Activated CD8-positive, alpha-beta T cell treated with anti-CD3 and anti-CD28 coated beads for 36 hours (primary cell): Measurements from ENCODE around the gene SBF2. TPM values are rescaled to one million over a fixed set of nuclear protein-coding genes. Genes with fewer than 3 reads are reported as not detected.

Source experiments
- ATAC-seq: fragments of 200-7000 bp; cut with Tn5 transposase; one replicate; pipeline ENCODE4 v1.10.0; 2021; ENCODE audit warnings: mild to moderate bottlenecking, moderate library complexity
- CTCF ChIA-PET: fragments of 350-600 bp; sonication (Branson Sonifier 250); formaldehyde crosslinking; loops from one replicate; lab custom pipeline; 2021; ENCODE audit warnings: antibody characterized with exemption; lab: Charles Lee
- POLR2A ChIA-PET: fragments of 350-600 bp; sonication (Branson Sonifier 250); formaldehyde crosslinking; loops from one replicate; lab custom pipeline; 2021; ENCODE audit warnings: antibody characterized with exemption; lab: Charles Lee
- DNase-seq: peaks from one replicate; pipeline ENCODE4 v3.0.0-alpha.2; 2020
- H3K27ac Mint-ChIP-seq: one replicate; pipeline ENCODE4 v1.8.0; 2021; ENCODE audit warnings: mild to moderate bottlenecking, mixed read lengths
- H3K27me3 Mint-ChIP-seq: one replicate; pipeline ENCODE4 v1.8.0; 2021; ENCODE audit warnings: mixed read lengths
- H3K36me3 Mint-ChIP-seq: one replicate; pipeline ENCODE4 v1.8.0; 2021; ENCODE audit warnings: low read depth, mixed read lengths
- H3K4me1 Mint-ChIP-seq: one replicate; pipeline ENCODE4 v1.8.0; 2021; ENCODE audit warnings: low read depth, mixed read lengths
- H3K4me3 Mint-ChIP-seq: one replicate; pipeline ENCODE4 v1.8.0; 2021; ENCODE audit warnings: mild to moderate bottlenecking, moderate library complexity, mixed read lengths
- H3K9me3 Mint-ChIP-seq: one replicate; pipeline ENCODE4 v1.8.0; 2021; ENCODE audit warnings: mixed read lengths
- intact Hi-C: fragments of 100-400 bp; cut with micrococcal nuclease; formaldehyde crosslinking; loops from one replicate; pipeline ENCODE4 v1.10.0; 2022
- total RNA-seq, 2 experiments: library from RNA; stranded (reverse); gene quantifications; one replicate each; pipeline ENCODE4 v1.2.3, GENCODE V29; 2021
- TF ChIP-seq, protein P1 (sequence below): fragments of 200-600 bp; IDR thresholded peaks from one replicate; pipeline ENCODE4 v1.8.0; 2022; ENCODE audit warnings: antibody characterized with exemption, mild to moderate bottlenecking

SBF2 gene
- total RNA-seq, 2 experiments from 2014 or later = 10.0 to 11.0 TPM

DNA sequence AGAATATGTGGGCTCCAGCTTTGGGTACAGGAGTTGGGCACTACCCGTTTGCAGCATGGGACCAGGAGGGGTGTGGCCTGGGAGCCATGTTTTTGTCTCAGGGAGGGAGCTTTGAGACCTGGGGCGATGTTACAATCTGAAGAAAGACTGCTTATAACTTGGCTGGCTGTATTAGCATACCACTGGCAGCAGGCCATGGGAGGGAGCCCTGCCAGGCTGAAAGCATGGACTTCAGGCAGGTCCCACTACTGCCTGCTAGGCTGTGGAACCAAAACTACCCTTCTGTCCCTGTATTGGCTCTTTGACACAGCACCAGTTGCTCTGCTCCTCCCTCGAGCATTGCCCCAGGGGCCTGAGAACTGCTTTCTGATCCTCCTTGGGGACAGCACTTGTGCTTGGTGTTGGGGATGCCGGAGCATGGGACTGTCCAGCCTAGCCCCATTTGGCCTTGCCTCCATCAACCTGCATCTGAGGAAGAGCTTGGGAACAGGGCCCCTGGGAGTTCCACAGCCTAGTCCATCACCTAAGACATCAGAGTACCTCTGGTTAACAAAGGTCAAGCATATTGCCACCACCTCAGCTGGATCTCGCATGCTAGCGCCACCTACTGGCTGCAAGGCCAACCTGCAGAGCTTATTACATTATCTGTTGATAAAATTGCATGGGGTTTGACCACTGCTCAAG is 217.4 kb downstream of the SBF2 start:
- no peak overlapping the region for H3K27ac Mint-ChIP-seq
- H3K9me3 Mint-ChIP-seq = peaks cover 19% of the 10 kb centered on the region
- DNase-seq = peak; percentile 56
- TF ChIP-seq, protein P1, sequence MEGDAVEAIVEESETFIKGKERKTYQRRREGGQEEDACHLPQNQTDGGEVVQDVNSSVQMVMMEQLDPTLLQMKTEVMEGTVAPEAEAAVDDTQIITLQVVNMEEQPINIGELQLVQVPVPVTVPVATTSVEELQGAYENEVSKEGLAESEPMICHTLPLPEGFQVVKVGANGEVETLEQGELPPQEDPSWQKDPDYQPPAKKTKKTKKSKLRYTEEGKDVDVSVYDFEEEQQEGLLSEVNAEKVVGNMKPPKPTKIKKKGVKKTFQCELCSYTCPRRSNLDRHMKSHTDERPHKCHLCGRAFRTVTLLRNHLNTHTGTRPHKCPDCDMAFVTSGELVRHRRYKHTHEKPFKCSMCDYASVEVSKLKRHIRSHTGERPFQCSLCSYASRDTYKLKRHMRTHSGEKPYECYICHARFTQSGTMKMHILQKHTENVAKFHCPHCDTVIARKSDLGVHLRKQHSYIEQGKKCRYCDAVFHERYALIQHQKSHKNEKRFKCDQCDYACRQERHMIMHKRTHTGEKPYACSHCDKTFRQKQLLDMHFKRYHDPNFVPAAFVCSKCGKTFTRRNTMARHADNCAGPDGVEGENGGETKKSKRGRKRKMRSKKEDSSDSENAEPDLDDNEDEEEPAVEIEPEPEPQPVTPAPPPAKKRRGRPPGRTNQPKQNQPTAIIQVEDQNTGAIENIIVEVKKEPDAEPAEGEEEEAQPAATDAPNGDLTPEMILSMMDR = peak; percentile 78
- intact Hi-C loops = no loop called here
- peak; percentile 64 for ATAC-seq
- H3K27me3 Mint-ChIP-seq = no peaks in the 10 kb centered on the region
- POLR2A ChIA-PET = no interaction called here
- H3K36me3 Mint-ChIP-seq = peaks cover 5% of the 10 kb centered on the region
- no peaks in the 10 kb centered on the region for H3K4me1 Mint-ChIP-seq
- H3K4me3 Mint-ChIP-seq = no peak overlapping the region
- CTCF ChIA-PET = interaction anchor here (0.8 to 2.5 kb wide), 25 partner anchors 9 to 355 kb away, joined by 3 to 16 read pairs (median 4); no protein-coding TSS in a partner anchor

- Mint-ChIP-seq H3K27ac (no peak overlapping the region), H3K9me3 (peaks cover 12% of the 10 kb centered on the region), H3K27me3 (no peaks in the 10 kb centered on the region), H3K4me3 (no peak overlapping the region), H3K36me3 (peaks cover 3% of the 10 kb centered on the region), H3K4me1 (no peaks in the 10 kb centered on the region)
- ChIA-PET POLR2A (no interaction called here), CTCF (interaction anchor here (1.8 to 2.0 kb wide), 2 partner anchors 108 to 249 kb away, joined by 4 to 6 read pairs; no protein-coding TSS in a partner anchor)
- TF ChIP-seq, protein P1 = no peak
- intact Hi-C loops = no loop called here
- DNase-seq (no peak), ATAC-seq (no peak)
Measured at GRCh38 chr11:10075141-10075540, 218.9 kb downstream of the SBF2 start.

- Mint-ChIP-seq H3K4me3 (no peak overlapping the region), H3K9me3 (peaks cover 4% of the 10 kb centered on the region), H3K4me1 (no peaks in the 10 kb centered on the region), H3K27me3 (no peaks in the 10 kb centered on the region), H3K27ac (no peak overlapping the region), H3K36me3 (no peaks in the 10 kb centered on the region)
- ATAC-seq = no peak
- ChIA-PET POLR2A (no interaction called here), CTCF (no interaction called here)
- TF ChIP-seq, protein P1 = no peak
- no peak for DNase-seq
- intact Hi-C loops = no loop called here
Measured at GRCh38 chr11:10072841-10073240, 221.2 kb downstream of the SBF2 start.

DNA sequence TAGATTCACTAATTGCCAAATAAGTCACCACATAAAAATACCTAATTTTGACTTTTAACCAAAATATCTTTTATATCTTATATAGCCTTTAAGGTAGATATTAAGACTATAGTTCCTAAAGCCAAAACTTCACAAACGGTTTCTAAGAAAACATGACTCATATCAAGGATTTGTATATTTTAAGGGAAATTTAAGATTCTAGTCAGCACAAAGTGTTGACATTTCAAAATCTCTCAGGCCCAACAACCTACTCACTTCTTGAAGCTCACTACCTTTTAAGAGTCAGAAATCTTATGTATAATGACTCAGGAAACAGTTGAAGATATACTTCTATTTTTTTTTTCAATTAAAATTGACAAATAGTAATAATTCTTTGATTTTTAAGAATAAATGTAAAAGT is 221.9 kb downstream of the SBF2 start:
- Mint-ChIP-seq H3K4me1 (no peaks in the 10 kb centered on the region), H3K27me3 (no peaks in the 10 kb centered on the region), H3K9me3 (peaks cover 4% of the 10 kb centered on the region), H3K27ac (no peak overlapping the region), H3K36me3 (no peaks in the 10 kb centered on the region), H3K4me3 (no peak overlapping the region)
- intact Hi-C loops = no loop called here
- ChIA-PET POLR2A (interaction anchor here (0.6 kb wide), 1 partner anchor 20 kb away, joined by 6 read pairs; no protein-coding TSS in a partner anchor), CTCF (no interaction called here)
- TF ChIP-seq, protein P1 = no peak
- ATAC-seq (no peak), DNase-seq (no peak)

DNA sequence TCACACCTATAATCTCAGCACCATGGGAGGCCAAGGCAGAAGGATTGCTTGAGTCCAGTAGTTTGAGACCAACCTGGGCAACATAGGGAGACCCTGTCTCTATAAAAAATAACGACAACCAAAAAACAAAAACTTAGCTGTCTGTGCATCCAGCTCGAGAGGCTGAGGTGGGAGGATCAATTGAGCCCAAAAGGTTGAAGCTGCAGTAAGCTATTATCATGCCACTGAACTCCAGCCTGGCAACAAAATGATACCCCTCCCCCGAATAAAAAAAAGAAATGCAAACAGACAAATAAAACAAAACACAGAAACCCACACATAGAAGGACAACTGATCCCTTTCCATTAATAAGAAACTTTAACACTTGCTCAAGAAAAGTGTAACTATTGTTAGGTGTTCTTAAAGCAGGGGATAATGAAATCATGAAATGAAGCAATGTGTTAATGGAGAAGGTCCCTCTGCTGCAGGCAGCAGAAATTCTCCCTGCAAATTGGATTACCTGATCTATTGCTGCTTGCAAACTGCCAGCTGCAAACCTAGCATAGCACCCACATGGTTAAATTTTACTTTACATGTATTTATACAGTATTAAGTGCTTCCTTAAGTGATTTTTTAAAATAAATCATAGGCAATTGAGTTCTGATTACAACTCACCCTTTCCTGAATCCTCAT is 226.3 kb downstream of the SBF2 start:
- ATAC-seq = no peak
- intact Hi-C loops = no loop called here
- H3K4me3 Mint-ChIP-seq = no peak overlapping the region
- no peak overlapping the region for H3K27ac Mint-ChIP-seq
- H3K9me3 Mint-ChIP-seq = peaks cover 7% of the 10 kb centered on the region
- CTCF ChIA-PET = interaction anchor here (2.8 kb wide), 1 partner anchor 9 kb away, joined by 16 read pairs; no protein-coding TSS in a partner anchor
- H3K27me3 Mint-ChIP-seq = no peaks in the 10 kb centered on the region
- peaks cover 2% of the 10 kb centered on the region for H3K36me3 Mint-ChIP-seq
- DNase-seq = no peak
- no peaks in the 10 kb centered on the region for H3K4me1 Mint-ChIP-seq
- TF ChIP-seq, protein P1 = no peak
- POLR2A ChIA-PET = no interaction called here
